ENCODE measurements around the gene MKS1. TPM values are rescaled to one million over a fixed set of nuclear protein-coding genes. Genes with fewer than 3 reads are reported as not detected.
A peak's percentile ranks its signal among the peaks of the same experiment; 100 is the strongest.

The MKS1 gene
- total RNA-seq, 2 donors from 2014 or later, result 12.5 to 15.0 TPM

DNA sequence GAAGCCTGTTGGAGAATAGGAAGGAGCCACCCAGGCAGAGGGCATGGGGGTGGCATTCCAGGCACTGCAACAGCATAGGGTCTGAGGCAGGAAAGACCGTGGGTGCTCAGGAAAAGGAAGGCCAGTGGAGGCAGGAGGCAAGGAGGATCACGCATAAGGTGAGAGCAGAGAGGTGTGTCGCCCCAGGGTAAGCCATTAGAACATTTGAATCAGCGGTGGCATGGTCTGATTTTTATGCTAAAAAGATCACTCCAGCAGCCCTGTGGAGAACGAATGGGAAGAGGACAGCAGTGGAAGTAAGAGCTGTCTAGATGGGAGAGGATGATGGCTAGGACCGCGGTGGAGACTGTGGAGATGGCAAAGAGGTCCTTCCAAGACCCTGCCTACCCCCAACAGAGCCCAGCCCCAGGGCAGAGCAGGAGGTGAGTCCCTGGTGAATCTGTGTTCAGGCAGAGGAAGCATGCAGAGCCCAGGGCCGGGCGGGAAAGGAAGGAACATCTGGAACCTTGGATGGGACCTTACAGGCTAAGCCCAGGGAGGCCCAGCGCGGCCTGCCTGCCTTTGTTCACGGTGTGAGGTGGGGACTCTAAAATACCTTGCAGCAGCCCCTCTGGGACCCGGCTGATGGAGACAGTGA, 27.2 kb upstream of the MKS1 start:
- no peak for DNase-seq
- no peak for ATAC-seq
- intact Hi-C loops (cut with DNase I, micrococcal nuclease), result no loop called here

DNA sequence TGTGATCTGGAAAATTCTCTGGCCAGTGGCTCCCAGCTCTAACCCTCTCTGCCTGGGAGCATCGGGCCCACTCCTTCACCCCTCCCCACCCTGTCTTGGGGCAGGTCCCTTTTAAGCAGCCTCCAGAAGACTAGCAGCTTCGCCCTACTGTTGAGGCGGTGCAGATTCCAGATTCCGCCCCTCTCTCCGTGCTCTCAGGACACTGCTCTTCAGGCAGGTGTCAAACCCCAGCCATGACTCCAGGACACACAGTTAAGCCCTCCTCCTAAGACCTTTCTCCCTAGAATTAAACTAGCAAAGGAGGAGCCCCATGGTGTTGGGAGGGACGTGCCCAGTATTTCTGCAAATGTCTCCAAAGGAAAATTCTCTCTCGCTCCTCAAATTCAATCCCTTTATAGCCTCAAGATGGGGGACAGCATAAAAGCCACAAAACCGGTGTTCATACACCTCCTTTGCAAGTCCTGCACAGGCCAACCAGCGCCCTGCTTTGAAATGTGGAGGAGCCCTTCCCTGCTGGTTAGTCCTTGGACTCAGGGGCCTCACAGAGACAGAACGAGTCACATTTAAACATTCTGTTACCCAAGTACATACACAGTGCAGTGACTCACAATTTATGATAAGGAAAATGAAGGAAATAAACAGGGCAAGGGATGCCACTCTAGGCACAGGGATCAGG, 26.5 kb upstream of the MKS1 start:
- intact Hi-C loops (cut with DNase I, micrococcal nuclease), result no loop called here
- no peak for ATAC-seq
- DNase-seq, result no peak

DNA sequence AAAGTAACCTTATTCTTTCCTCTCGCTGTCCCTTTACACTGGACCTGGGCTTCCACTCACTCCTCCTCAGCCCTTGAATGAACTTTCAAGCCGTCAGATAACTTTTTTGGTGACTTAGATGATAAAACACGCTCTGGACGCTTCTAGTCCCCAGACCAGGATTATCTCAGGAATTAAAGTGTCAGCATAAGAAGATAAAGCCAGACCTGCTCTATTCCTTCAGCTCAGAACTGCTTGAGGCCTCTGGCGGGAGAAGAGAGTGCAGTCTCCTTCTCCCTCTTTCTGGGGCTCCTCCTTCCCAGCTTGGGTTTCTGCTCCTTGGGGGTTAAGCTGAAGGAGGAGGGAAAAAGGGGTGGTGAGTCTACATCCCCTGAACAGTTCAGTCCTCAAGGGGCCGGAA, 25.9 kb upstream of the MKS1 start:
- intact Hi-C loops (cut with DNase I, micrococcal nuclease), result no loop called here
- ATAC-seq (no peak), DNase-seq (no peak)

DNA sequence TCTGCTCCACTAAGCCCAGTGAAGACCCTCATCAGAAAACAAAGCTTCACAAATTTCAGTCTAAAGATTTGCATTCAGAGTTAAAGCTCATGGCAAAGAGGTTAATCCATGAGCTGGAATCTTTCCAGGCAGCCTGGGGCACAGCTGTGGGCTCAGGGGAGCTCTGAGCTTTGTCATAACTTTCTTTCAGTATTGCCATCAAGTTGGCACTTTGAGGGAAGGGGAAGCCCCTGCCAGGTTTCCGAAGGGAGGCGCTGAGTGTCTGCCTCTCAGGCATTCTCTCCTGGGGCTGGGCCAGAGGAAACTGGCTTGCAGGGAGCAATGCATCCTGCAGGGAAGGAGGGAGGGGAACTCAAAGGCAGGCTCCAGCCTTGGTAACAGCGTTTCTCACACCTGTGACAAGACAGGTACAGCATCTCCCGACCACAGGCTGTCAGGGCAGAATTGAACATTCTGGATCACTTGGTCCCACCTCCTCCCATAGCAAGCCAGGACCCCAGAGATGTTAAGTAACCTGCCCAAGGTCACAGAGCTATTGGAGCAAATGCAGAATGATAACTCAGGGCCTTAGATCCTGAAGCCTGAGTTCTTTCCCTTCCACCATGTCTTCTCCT, 23.2 kb upstream of the MKS1 start:
- DNase-seq (no peak), ATAC-seq (no peak)
- intact Hi-C loops (cut with DNase I, micrococcal nuclease), result no loop called here

DNA sequence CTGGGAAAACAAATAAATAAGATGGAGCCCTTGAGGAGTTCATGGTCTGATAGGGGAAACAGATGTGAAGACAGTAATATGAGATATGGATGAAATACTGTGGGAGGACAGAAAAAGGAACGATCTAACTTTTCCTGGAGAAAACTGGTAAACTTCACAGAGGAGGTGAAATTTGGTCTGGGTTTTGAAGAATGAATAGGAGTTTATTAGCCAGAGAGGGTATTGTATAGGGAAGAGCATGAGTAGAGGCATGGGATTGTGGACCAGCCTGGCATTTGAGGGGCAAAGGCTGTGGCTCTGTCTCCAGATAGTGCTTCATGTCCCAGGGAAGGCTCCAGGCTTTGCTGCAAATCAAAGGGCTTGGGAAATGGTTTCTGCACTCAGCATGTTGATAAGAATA, 20.9 kb upstream of the MKS1 start:
- no peak for DNase-seq
- no peak for ATAC-seq
- intact Hi-C loops (cut with DNase I, micrococcal nuclease), result no loop called here

DNA sequence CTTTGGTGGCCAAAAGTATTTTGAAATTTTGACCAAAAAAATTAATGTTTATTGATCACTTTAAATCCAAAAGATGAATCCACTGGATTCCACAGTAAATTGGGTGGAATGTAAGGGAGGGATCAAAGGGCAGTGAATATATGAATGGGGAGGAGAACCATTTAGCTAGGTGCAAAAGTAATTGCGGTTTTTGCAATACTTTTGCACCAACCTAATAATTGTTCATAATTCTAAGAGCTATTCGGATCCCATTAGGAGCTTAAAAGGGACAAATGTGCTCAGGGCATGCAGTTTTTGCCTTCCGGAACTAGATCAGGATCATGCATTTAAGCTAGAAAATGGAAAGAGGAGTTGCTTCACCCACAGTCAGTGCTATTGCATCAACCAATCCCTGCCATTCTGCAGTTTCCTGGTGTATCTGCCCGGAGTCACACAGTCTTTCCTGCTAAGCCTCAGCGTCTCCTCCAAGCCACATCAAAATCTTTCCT, 19.1 kb upstream of the MKS1 start, which contains the start of gene LPO:
LPO (plus strand) TSS at position 438 of the 488 bp plus-strand sequence. CDS start 4,396 bp downstream, outside the sequence.
- no peak for DNase-seq
- no peak for ATAC-seq
- intact Hi-C loops (cut with DNase I, micrococcal nuclease), result no loop called here

DNA sequence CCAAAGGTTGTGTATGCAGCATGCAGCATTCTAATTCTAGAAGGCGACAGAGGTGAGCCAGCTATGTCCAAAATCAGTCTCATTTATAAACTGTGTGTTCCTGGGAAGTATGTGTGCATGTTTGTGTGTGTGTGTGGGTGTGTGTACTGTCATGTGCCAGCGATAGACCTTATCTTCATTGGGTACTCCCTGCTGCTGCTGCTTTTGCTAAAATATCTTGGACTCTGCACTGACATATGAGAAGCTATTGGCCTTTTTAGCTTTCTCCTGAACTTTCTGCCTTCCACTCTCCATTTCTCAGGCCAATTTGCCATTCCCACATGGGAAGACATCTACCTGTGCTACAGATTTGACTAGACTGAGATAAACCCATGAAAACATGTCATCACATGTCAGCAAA, 17.3 kb upstream of the MKS1 start:
- DNase-seq, result no peak
- ATAC-seq, result no peak
- intact Hi-C loops (cut with DNase I, micrococcal nuclease), result no loop called here

DNA sequence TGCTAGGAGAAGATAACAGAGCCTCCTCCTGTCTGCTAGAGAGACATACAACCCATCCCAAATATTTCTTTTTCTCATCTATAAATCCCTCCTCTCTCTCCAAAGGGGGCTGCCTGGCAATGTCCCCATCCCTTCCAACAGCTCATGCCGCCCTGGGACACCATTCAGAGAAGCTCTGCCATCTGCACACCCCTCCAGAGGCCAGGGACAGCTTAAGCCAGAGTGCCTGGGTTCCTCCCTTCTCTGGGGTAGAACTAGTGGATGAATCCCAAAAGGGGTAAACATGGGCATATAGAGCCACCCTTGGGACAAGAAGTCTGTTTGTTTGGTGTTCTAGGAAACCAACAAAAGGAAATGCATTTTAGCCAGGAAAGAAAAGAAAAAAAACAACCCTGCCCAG, 16.8 kb upstream of the MKS1 start:
- no peak for ATAC-seq
- no peak for DNase-seq
- intact Hi-C loops (cut with DNase I, micrococcal nuclease), result no loop called here

DNA sequence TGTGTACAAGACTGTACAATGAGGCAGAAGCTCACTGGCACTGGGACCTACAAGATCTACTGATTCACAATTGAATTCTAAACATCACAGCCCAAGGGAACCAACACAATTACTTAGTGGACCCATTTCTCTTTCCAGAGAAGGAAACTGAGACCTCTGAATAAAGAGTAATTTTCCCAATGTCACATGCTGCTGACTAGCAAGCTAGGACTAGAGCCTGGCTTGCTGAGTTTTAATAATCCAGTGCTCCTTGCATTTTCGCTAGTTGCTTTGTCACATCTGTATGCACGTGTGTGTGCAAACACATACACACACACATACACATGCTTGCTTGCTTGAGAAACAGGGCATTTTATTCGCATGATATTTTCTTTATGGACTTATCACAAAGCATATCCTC, 15.5 kb upstream of the MKS1 start:
- intact Hi-C loops (cut with DNase I, micrococcal nuclease), result no loop called here
- no peak for ATAC-seq
- DNase-seq, result no peak

DNA sequence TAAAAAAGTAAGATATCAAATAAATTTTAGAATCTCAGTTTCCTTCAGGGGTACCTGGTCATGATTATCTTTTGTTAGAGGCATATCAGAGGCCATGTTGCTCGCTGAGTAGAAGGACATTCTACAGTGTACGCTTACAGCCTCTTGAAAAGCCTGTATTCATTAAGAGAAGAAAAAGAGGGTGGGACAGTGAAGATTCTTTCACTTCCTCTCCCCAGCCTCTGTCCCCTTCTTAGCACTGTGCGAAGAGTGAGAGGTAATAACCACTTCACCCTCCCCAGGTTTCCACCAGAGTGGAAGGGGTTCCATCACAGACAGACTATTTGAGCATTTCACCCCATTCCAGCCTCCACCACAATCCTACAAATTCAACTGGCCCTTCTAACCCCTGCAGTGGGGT, 14.5 kb upstream of the MKS1 start:
- no peak for ATAC-seq
- intact Hi-C loops (cut with DNase I, micrococcal nuclease), result no loop called here
- no peak for DNase-seq

DNA sequence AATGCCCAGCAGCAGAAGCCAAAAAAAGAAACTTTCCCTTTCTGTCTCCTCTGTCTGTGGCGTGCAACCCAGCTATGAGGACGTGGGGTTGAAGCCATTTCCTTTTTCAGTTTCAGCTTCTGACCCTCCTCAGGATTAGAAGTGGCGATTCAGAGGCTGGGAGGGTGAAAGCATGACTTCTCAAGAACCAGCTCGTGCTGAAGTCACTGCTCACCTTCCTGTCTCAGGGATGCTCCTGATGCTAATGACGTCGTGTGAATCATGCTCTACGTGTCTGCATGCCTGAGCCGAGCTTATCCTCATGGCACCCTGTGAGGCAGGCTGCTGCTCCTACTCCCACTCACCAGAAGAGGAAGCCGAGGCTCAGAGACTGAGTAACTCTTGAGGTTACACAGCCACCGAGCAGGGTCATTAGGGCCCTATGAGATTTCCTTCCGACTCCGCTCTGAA, 13.7 kb upstream of the MKS1 start:
- DNase-seq (no peak), ATAC-seq (no peak)
- intact Hi-C loops (cut with DNase I, micrococcal nuclease), result no loop called here

DNA sequence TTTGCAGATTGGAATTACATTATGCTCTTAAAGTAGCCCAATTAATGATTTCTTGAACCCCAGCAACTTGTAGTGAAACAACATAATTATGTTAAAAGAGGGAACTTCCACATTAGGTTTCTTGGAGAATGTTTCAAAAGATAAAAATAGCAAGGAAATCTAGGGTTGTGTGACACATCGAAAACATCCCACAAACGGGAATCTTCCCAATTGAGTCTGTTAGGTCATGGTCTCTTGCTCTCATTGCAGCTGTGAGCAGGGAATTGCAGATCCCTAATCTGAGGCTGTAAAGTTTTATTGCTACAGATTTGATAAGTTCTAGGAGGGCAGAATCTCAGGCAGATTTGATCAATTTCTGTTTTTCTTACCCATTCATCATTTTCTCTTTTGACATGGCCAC, 12.6 kb upstream of the MKS1 start:
- intact Hi-C loops (cut with DNase I, micrococcal nuclease), result no loop called here
- no peak for ATAC-seq
- no peak for DNase-seq

DNA sequence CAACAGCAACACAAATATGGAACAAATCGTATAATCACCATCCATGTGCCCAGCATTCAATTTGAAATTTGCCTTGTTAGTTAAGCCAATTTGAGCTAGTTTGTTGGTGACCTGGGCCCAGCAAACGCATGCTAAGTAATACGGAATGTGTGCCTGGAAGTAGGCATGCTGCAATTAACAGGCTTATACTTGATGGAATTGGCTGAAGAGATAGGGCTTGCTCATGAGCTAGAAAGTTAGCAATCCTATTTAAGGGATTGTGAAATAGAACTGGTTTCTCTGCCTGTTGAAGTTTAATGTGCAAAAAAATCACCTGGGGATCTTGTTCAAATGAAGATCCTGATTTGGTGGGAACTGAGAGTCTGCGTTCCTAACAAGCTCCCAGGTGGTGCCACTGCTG, 10.8 kb upstream of the MKS1 start:
- no peak for ATAC-seq
- intact Hi-C loops (cut with DNase I, micrococcal nuclease), result no loop called here
- DNase-seq, result no peak

DNA sequence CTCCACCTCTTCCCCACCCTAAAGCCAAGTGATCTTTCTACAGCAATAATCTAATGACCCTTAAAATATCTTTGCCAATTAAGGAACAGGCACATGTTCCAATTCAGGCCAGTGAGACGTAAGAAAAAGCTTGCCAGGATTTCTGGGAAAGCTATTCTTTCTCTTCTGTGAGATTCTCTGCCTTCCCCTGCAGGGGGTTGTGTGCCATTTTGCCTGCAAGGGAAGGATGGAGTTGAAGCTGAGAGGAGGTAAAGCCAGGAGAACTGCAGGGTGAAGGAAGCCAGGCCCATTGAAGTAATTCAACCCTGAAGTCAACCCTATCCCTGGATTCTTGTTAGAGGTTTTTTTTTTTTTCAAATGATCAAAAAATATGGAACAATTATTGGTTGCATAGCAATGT, 10.3 kb upstream of the MKS1 start:
- ATAC-seq, result no peak
- no peak for DNase-seq
- intact Hi-C loops (cut with DNase I, micrococcal nuclease), result no loop called here

DNA sequence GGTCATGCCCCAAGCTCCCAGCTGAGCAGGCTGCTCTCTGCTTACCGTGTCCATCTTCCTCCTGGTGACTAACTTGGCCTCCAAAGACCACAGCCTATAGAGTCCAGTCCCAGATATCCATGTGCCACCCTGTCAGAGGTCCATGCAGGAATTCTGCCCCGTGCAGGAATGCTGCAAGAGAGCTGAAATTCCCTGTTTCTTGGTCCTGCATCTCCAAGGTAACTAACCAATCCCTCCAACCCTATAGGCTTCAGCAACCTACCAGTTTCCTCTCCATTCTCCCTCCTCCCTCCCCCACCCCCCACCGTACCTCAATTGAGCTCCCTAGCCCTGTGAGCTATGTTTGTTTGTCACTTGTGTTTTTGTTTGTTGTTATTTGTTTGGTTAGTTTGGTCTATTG, 9.6 kb upstream of the MKS1 start:
- intact Hi-C loops (cut with DNase I, micrococcal nuclease), result no loop called here
- ATAC-seq (no peak), DNase-seq (no peak)

DNA sequence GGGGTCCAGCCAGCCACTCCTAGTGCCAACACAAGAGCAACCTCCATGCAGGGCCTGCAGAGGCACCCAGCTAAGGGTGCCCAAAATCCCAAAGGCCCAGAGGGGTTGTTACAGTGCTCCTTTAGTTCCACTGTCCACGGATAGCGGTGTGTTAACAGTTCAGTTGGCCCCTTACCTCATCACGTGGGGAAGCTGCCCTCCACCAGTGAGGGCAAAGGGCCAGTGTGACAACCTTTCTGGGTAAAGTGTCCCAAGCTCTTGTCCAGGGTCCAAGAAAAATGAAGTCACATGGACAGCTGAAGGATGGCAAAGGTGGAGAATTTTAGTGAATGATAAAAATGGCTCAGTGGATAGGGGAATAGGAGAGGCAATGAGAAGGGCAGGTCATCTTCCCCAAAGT, 8.7 kb upstream of the MKS1 start:
- DNase-seq, result no peak
- no peak for ATAC-seq
- intact Hi-C loops (cut with DNase I, micrococcal nuclease), result no loop called here

DNA sequence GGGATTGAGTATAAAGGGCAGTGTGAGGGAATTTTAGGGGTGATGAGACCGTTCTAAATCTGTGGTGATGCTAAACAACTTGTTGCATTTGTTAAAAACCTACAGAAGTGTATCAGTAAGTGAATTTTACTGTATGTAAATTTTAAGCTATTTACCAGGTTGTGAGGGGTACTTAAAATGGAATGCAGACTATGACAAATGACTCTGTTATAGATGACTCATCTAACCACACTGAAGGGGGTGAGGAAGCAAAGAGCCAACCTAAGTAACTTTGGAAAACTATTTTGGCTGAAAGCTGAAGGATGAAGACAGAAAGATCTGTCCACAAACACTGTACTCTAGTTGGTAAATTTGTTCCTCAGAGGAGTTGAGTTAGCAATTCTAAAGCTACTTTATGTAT, 5.3 kb upstream of the MKS1 start:
- no peak for ATAC-seq
- intact Hi-C loops (cut with DNase I, micrococcal nuclease), result no loop called here
- DNase-seq, result no peak

DNA sequence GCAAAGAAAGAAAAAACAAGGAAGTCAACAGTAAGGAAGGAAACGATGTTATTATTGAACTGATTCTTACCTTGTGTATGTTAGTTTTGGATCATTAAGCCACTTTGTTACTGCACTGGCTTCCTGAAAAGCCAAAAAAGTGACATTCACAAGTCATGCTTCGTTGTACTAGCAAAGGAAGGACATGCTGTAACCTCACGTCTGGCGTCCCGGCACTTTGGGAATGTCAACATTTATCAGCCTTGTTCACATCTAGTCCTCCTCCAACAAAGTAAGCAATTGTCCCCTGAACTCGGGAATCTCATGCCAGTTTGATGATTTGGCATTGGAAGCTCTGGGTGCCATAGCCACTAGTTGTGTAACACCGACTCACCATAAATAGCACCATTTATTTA, 731 bp upstream of the MKS1 start:
- intact Hi-C loops (cut with DNase I, micrococcal nuclease), result no loop called here
- peak; percentile 11 for ATAC-seq
- no peak for DNase-seq

DNA sequence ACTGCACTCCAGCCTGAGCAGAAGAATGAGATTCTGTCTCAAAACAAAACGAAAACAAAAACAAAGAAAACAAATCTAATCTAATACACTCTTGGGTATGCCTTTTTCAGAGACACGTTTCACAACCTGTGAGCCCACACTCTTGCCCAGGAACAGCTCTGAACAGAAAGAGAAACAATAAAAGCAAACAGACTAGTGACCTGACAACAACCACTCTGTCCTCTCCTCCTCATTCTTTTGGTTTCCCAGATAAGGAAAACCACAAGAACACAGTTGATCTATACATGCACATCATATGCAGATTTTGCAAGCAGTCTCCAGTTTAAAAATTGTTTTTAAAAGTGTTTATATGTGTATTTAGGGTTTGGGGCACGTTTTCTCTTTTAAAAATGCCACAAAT, 1.3 kb downstream of the MKS1 start:
- intact Hi-C loops (cut with DNase I, micrococcal nuclease), result no loop called here
- ATAC-seq (no peak), DNase-seq (no peak)

DNA sequence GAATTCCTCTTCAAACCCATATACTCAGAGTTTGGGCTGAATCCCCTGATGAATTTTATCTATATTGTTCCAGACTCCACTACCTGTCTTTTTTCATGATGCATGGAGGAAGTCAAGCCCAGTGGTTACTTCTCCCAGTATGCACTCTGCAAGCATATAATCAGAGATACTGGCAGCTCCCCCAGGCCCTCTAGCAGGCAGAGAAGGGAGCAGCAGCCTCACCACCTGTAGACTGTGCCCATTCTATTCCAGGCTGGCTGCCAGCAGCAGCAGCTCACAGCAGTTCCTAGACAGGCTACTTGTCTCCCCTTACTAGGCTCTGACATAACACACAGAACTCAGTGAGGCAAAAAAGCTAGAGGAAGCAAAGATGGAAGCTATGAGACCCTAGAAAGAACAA, 3.4 kb downstream of the MKS1 start:
- intact Hi-C loops (cut with DNase I, micrococcal nuclease), result no loop called here
- no peak for ATAC-seq
- DNase-seq, result no peak

Data from left colon (tissue), 2 donors.